Measurements from ENCODE around the gene CPN1.
"Not testable (repeated sequence)": the region's sequence is repeated elsewhere in the genome, so short reads cannot be mapped to it uniquely, and the experiment has no call there.

Gene CPN1

GRCh38 chr10:100020886-100021253, 60.8 kb downstream of the CPN1 start:
- no peak for DNase-seq

DNA sequence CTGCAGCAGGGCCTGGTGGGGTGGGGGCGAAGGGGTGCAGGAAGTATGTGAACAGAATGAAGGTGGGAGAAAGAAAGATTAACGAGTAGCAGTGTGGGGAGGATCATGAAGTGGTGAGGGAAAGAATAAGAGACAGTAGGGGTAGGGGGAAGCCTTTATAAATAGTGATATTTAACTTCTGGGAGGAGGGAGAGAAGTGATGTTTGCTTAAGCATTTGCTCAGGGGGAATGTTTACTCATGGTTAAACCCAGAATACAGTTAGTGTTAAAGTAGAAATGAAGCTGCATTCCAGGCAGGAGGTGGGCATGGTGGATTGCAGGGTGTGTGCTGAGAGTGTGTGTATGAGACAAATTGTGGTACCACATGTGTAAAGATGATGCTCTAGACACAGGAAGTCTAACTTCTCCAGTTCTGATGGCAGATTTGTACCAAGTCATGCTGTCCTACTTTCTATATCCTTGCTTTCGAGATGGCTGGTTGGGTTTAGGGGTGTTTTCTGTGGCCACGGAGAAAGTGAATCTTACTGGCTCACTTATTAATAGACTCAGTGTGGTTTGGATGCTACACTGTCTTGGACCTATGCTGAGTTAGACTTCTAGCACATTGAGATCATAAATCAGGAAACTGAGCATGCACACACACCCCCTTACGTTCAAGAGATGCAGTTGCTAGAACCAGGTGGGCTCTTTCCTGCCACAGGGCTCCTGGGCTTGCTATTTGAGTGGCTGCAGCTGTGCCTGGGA, 61.4 kb downstream of the CPN1 start:
- DNase-seq: no peak

GRCh38 chr10:100019787-100020141, 61.9 kb downstream of the CPN1 start:
- no peak for DNase-seq

DNA sequence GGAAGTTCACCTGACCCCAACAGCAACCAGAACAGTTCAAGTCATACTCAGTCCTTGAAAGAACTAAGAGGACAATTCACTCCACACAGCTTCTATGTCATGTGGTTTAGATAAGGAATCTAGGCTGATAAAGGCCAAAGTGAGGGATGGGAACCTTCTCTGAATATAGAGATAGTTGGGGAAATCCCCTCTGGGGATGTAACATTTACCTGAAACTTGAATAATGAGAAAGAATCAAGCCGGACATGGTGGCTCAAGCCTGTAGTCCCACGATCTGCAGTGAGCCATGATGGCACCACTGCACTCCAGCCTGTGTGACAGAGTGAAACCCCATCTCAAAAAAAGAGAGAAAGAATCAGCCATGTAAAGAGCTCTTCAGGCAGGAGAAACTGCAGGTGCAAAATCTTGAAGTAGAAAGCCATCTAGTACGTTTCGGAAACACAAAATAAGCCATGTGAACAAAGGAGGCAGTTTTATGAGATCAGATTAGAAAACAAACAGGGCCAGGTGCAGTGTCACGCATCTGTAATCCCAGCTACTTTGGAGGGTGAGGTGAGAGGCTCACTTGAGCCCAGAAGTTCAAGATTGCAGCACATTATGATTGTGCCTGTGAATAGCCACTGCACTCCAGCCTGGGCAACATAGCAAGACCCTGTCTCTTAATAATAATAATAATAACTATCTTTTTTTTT, 67.5 kb downstream of the CPN1 start:
- DNase-seq: no peak

GRCh38 chr10:100013621-100014020, 68.0 kb downstream of the CPN1 start:
- no peak for DNase-seq

DNA sequence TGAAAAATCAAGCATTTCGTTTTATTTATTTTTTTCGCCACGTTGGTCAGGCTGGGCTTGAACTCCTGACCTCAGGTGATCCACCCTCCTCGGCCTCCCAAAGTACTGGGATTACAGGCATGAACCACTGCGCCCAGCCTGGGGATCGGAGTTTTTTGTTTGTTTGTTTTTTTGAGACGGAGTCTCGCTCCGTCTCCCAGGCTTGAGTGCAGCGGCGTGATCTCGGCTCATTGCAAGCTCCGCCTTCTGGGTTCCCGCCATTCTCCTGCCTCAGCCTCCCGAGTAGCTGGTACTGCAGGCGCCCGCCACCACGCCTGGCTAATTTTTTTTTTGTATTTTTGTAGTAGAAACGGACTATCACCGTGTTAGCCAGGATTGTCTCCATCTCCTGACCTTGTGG, 69.8 kb downstream of the CPN1 start:
- not testable (repeated sequence) for DNase-seq

DNA sequence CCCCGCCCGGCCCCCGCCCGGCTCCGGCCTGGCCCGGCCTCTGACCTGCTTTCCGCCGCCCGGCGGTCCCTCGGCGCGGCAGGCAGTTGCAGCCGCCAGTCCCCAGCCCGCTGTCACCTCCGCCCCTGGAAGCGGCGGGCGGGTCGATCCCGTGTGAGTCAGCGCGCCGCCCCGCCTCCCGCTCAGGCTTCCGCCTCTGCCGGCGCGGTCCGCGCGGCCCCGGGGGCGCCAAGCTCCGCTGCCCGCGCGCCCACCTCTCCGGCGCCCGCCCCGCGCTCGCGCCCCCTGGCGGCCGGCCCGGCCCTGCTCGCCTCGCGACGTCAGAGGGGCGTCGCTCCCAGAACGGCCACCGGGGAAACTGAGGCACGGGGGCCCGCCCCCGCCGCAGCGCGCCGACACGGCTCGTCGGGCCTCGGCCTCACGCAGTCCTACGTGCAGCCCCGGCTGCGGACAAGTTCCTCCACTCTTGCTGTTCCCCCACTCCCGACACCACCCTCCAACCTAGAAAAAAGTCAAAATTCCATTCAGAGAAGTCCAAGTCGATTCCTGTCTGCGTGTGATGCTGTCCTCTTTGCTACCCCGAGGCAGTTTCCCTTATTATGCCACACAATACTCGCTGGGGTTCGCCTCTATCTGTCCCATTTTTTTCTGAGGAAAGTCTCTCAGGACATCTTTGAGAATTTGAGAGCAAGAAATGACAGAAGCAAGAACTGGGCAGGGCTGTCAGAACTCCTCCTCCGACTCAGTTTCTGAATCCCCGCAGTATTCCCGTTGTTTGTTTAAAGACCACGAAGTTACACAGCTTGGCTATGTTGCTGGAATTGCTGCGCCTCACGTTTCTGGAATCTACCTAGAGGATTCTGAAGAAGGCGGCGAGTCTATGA, 71.6 kb downstream of the CPN1 start, which contains the start of gene DNMBP:
Gene DNMBP (minus strand): TSS at position 155 of the 884 bp plus-strand sequence. CDS start 37,823 bp downstream, outside the sequence.
- DNase-seq: peak in 1 of 2 experiments; percentile 6

DNA sequence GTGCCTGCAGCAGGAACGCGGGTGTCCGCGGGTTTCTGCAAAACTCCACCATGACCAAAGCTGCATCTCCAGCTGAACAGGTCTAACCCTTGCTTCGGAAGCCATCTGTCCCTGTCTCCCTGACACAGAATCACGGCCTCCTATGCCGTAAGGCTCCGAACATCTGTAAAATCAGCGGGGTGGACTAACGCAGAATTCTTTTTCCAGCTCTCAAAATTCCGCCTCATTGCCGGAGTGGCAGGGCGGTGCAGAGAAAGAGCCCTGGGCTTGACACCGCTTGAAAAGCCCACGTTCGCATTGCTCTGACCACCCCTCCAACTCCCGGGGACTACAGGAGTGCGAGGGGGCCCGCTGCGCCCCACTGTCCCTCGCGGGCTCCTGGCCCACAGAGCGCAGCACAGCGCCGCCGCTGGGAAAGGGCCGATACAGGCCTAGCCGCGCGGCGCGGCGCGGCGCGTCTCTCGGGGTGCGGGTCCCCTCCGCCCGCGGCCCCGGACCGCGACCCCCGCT, 72.3 kb downstream of the CPN1 start:
- DNase-seq: no peak

GRCh38 chr10:100008708-100009282, 72.9 kb downstream of the CPN1 start:
- DNase-seq: peak in 1 of 2 experiments; percentile 15

DNA sequence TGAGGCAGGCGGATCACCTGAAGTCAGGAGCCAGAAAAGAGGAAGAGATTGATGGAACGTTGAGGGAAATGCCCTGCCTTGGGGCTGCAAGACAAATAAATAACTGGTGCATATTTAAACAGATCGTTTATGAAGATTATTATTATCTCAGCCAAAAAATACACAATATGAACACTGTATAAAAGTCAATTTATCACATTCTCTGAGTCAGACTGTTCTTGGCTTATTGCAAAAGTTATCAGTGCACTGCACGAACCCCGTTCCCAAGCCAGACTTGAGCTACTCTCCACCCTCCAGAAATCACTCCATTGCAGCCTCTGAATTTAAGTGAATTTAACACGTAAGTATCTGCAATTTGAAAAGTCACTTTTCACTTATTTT, 73.5 kb downstream of the CPN1 start:
- DNase-seq: no peak

DNA sequence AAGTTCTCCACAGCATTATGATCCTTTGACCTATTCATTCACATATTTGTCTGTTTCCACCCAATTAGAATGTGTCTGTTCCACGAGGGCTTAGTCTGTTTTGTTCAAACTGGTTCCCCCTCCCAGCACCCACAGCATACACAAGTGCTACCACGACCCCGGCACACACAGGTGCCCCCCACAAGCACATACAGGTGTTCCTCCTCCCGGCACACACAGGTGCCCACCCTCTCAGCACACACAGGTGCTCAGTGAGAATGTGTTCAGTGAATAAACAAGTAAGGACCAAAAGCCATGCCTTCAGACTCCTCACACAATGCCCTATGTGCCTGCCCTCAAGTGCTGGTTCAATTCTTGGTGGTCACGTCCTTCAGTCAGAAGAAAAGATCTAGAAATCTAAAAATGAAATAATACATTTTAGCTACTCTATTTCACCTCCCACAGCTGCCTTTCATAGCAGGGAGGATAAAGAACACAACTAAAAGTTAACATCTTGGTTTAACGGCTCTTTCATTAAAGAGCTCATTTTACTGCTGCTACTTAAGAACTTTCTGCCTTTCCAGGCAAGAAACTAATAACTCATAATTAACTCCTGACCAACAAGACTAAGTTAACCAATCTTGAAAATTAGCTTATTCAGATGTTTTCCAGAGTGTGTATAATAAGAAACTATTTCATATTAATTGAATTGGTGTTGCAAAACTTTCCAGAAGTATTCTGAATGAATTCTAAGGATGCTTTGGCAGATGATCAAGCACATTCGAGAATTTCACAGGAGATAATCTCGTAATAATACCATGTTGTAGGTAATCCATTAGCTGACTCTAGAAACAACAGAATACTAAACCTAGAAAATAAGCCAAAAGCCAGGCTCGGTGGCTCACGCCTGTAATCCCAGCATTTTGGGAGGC, 74.2 kb downstream of the CPN1 start:
- no peak for DNase-seq

GRCh38 chr10:100006243-100006886, 75.3 kb downstream of the CPN1 start:
- DNase-seq: no peak

GRCh38 chr10:100004805-100005510, 76.7 kb downstream of the CPN1 start:
- DNase-seq: no peak

GRCh38 chr10:100000109-100000644, 81.5 kb downstream of the CPN1 start:
- DNase-seq: no peak

GRCh38 chr10:99999319-100000108, 82.2 kb downstream of the CPN1 start:
- no peak for DNase-seq

GRCh38 chr10:99998889-99999288, 82.8 kb downstream of the CPN1 start:
- no peak for DNase-seq

DNA sequence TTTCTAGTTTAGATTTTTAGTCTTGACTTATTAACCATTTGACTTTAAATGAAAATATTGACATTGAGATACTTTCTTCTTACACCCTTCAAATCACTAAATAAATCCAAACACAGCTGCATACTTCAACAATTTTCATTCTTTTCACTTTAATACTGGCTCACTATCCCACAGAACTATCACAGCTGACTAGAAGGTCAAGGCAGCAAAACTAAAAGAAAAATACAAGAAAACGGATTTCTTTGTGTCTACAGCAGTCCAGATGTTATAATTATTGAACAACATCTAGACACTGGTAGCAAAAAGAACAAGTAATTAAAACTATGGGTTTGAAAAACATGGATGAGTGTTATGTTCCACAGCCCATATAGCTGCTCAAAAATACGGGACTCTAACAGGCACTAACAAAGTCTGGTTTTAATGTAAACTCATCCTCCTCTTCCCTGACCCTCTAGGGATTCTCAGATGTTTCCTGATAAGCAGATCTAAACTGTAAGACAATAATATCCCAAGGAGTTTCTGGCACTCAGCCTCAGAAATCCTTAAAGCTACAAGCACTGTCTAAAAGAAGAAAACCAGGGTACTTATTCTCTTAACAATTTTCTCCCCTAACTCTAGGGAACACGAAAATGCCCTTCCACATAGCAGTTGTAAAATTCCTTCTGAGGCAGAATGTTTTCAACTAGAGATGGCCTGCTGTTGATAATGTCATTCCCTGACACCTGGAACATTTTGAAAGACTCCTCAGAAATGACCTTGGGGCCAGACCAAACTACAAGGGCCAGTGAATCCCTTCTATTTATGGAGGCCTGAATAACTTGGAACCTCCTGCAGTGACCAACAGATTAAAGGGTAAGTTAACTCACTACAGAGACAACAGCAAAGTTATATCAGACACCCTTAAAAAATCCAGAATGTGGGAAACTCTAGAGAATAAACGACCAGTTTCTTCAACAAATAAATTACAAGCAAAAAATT, 84.7 kb downstream of the CPN1 start:
- no peak for DNase-seq

- DNase-seq: no peak
Observed at GRCh38 chr10:99995713-99996112, 86.0 kb downstream of the CPN1 start.
